ENCODE measurements around the gene MRFAP1.

Gene MRFAP1

GRCh38 chr4:6616087-6616995 is 24.1 kb upstream of the MRFAP1 start:
- in situ Hi-C loops (cut with HindIII; ENCODE audit: low sequenced_read_pairs), result no loop called here
- no peak for DNase-seq (ENCODE audit: low read depth)
- no peak overlapping the region for H3K4me3 ChIP-seq (ENCODE audit: low read depth, low read length)
- TF ChIP-seq CTCF (IDR thresholded peaks at IDR 0.05; ENCODE audit: low read depth, low read length, missing control alignments), result no peak

GRCh38 chr4:6617246-6617645 is 23.2 kb upstream of the MRFAP1 start:
- in situ Hi-C loops (cut with HindIII; ENCODE audit: low sequenced_read_pairs), result no loop called here
- DNase-seq (ENCODE audit: low read depth), result no peak
- no peak overlapping the region for H3K4me3 ChIP-seq (ENCODE audit: low read depth, low read length)
- TF ChIP-seq CTCF (IDR thresholded peaks at IDR 0.05; ENCODE audit: low read depth, low read length, missing control alignments), result no peak

- no peak for DNase-seq (ENCODE audit: low read depth)
- TF ChIP-seq CTCF (IDR thresholded peaks at IDR 0.05; ENCODE audit: low read depth, low read length, missing control alignments), result no peak
- in situ Hi-C loops (cut with HindIII; ENCODE audit: low sequenced_read_pairs), result no loop called here
- no peak overlapping the region for H3K4me3 ChIP-seq (ENCODE audit: low read depth, low read length)
Observed at GRCh38 chr4:6618386-6619115, 21.9 kb upstream of the MRFAP1 start.

- no peak overlapping the region for H3K4me3 ChIP-seq (ENCODE audit: low read depth, low read length)
- DNase-seq (ENCODE audit: low read depth), result no peak
- no peak for TF ChIP-seq CTCF (IDR thresholded peaks at IDR 0.05; ENCODE audit: low read depth, low read length, missing control alignments)
- in situ Hi-C loops (cut with HindIII; ENCODE audit: low sequenced_read_pairs), result no loop called here
Observed at GRCh38 chr4:6619116-6619465, 21.4 kb upstream of the MRFAP1 start.

- H3K4me3 ChIP-seq (ENCODE audit: low read depth, low read length), result no peak overlapping the region
- in situ Hi-C loops (cut with HindIII; ENCODE audit: low sequenced_read_pairs), result no loop called here
- TF ChIP-seq CTCF (IDR thresholded peaks at IDR 0.05; ENCODE audit: low read depth, low read length, missing control alignments), result no peak
- DNase-seq (ENCODE audit: low read depth), result no peak
Observed at GRCh38 chr4:6619466-6620255, 20.8 kb upstream of the MRFAP1 start.

GRCh38 chr4:6620296-6620695 is 20.2 kb upstream of the MRFAP1 start:
- in situ Hi-C loops (cut with HindIII; ENCODE audit: low sequenced_read_pairs), result no loop called here
- no peak for DNase-seq (ENCODE audit: low read depth)
- H3K4me3 ChIP-seq (ENCODE audit: low read depth, low read length), result no peak overlapping the region
- no peak for TF ChIP-seq CTCF (IDR thresholded peaks at IDR 0.05; ENCODE audit: low read depth, low read length, missing control alignments)

Data from astrocyte of the cerebellum (primary cell).